A549 (cell line): ENCODE data around the gene PHEX. TPM values are rescaled to one million over a fixed set of nuclear protein-coding genes. Genes with fewer than 3 reads are reported as not detected.

Experiments used
- ATAC-seq, 2 experiments: fragments of 200-7000 bp in 1 of 2; fragments of >200 bp in 1 of 2; cut with Nextera tagmentation in 1 of 2; cut with Tn5 transposase in 1 of 2; 3 replicates each; pipeline versions ENCODE4 v1.8.0 to v1.9.1; 2018 to 2020; ENCODE audit warnings: mild to moderate bottlenecking in 1 of 2, moderate library complexity in 1 of 2
- CTCF ChIA-PET: fragments of 300-600 bp; sonication (Branson Sonifier 250); formaldehyde crosslinking; extraction: SDS; loops from one replicate; lab custom pipeline; 2021; ENCODE audit warnings: antibody characterized with exemption, inconsistent platforms; lab: Yijun Ruan, JAX
- POLR2A ChIA-PET: fragments of 350-600 bp; formaldehyde crosslinking; extraction: SDS; loops from one replicate; lab custom pipeline; 2021; ENCODE audit warnings: antibody characterized with exemption, inconsistent platforms; lab: Yijun Ruan, JAX
- DNase-seq, 2 experiments: peaks; one replicate each; pipeline versions ENCODE4 v3.0.0 to v3.0.0-alpha.2; 2011 to 2016; ENCODE audit warnings: low read depth in 1 of 2, low spot score in 1 of 2
- FAIRE-seq: peaks from 2 replicates; lab custom pipeline; 2011; peaks lifted over from hg19 to GRCh38; lab: Jason Lieb, UNC
- H3K27ac ChIP-seq, 2 experiments: fragments of >200 bp; sonication (Bioruptor Twin); formaldehyde crosslinking; 3 replicates each; pipeline ENCODE4 v1.5.1; 2016 to 2017
- H3K4me1 ChIP-seq: fragments of >200 bp; sonication (Bioruptor Twin); formaldehyde crosslinking; 3 replicates; pipeline ENCODE4 v1.6.1; 2016
- H3K4me2 ChIP-seq: fragments of >200 bp; sonication (Bioruptor Twin); formaldehyde crosslinking; 3 replicates; pipeline ENCODE4 v1.6.1; 2016
- H3K4me3 ChIP-seq: fragments of >200 bp; sonication (Bioruptor Twin); formaldehyde crosslinking; 3 replicates; pipeline ENCODE4 v1.5.1; 2016
- H3K9me3 ChIP-seq: fragments of >200 bp; sonication (Bioruptor Twin); formaldehyde crosslinking; 3 replicates; pipeline ENCODE4 v1.6.1; 2016
- ATOH8 ChIP-seq: fragments of 250-450 bp; sonication (Bioruptor Pico); IDR thresholded peaks from 2 replicates; pipeline ENCODE4 v1.5.0; 2020; ENCODE audit warnings: low read depth, mild to moderate bottlenecking, moderate library complexity
- CBX2 ChIP-seq: fragments of 200-600 bp; sonication (generic); IDR thresholded peaks from 2 replicates; pipeline ENCODE4 v1.6.1; 2016; ENCODE audit warnings: low read depth, mild to moderate bottlenecking, borderline replicate concordance
- CHD2 ChIP-seq: fragments of 150-350 bp; IDR thresholded peaks from 2 replicates; pipeline ENCODE4 v1.6.1; 2014; ENCODE audit warnings: low read length; ENCODE audit not compliant: partially characterized antibody
- CTCF ChIP-seq: fragments of >200 bp; sonication (Bioruptor Twin); formaldehyde crosslinking; IDR thresholded peaks from 3 replicates; pipeline ENCODE4 v1.5.1; 2016
- E2F6 ChIP-seq: IDR thresholded peaks from 2 replicates; pipeline ENCODE4 v1.6.1; 2012; ENCODE audit warnings: low read depth, borderline replicate concordance
- ELK1 ChIP-seq: fragments of 150-350 bp; IDR thresholded peaks from 2 replicates; pipeline ENCODE4 v1.6.1; 2014; ENCODE audit warnings: low read depth, mild to moderate bottlenecking, low read length
- FOSB ChIP-seq: fragments of 250-450 bp; sonication (Bioruptor Pico); IDR thresholded peaks from 2 replicates; pipeline ENCODE4 v1.5.0; 2020; ENCODE audit warnings: mild to moderate bottlenecking, moderate library complexity
- FOSL2 ChIP-seq, 2 experiments: fragments of 450-650 bp in 1 of 2; fragments of >200 bp in 1 of 2; sonication (Bioruptor Twin) in 1 of 2; formaldehyde crosslinking; IDR thresholded peaks; 2 replicates each; pipeline versions ENCODE4 v1.5.0 to v1.6.1; 2016 to 2020; ENCODE audit warnings: mild to moderate bottlenecking in 1 of 2, moderate library complexity in 1 of 2
- HOXB13 ChIP-seq: fragments of 250-450 bp; sonication (Bioruptor Pico); IDR thresholded peaks from 2 replicates; pipeline ENCODE4 v1.5.0; 2020; ENCODE audit warnings: low read depth, mild to moderate bottlenecking, moderate library complexity
- HOXB5 ChIP-seq: fragments of 250-450 bp; sonication (Bioruptor Pico); IDR thresholded peaks from 2 replicates; pipeline ENCODE4 v1.5.0; 2020; ENCODE audit warnings: mild to moderate bottlenecking, moderate library complexity
- JUNB ChIP-seq: fragments of >200 bp; sonication (Bioruptor Twin); formaldehyde crosslinking; IDR thresholded peaks from 2 replicates; pipeline ENCODE4 v1.6.1; 2016
- KDM5A ChIP-seq: fragments of 200-600 bp; sonication (generic); IDR thresholded peaks from 2 replicates; pipeline ENCODE4 v1.6.1; 2016; ENCODE audit warnings: antibody characterized with exemption, mild to moderate bottlenecking
- MAX ChIP-seq: IDR thresholded peaks from 2 replicates; pipeline ENCODE4 v1.6.1; 2012
- MYC ChIP-seq: IDR thresholded peaks from 2 replicates; pipeline ENCODE4 v1.6.1; 2012; ENCODE audit warnings: mild to moderate bottlenecking, inconsistent platforms, low read length, improper control_type of control experiment, borderline replicate concordance
- NFE2L2 ChIP-seq: fragments of 150-350 bp; conservative IDR thresholded peaks from 2 replicates; pipeline ENCODE4 v1.6.1; 2014; ENCODE audit warnings: low read length
- PBX3 ChIP-seq: IDR thresholded peaks from 2 replicates; pipeline ENCODE4 v1.6.1; 2012
- PHF8 ChIP-seq: fragments of 200-600 bp; sonication (generic); IDR thresholded peaks from 2 replicates; pipeline ENCODE4 v1.6.1; 2016; ENCODE audit warnings: low read depth, mild to moderate bottlenecking, antibody characterized with exemption, moderate library complexity, borderline replicate concordance
- RAD21 ChIP-seq, 2 experiments: fragments of >200 bp in 1 of 2; sonication (Bioruptor Twin) in 1 of 2; formaldehyde crosslinking in 1 of 2; IDR thresholded peaks in 1 of 2; conservative IDR thresholded peaks in 1 of 2; 2 replicates in 1 of 2; 3 replicates in 1 of 2; pipeline ENCODE4 v1.6.1; 2012 to 2018; ENCODE audit warnings: inconsistent platforms in 1 of 2
- RARB ChIP-seq: fragments of 250-450 bp; sonication (Bioruptor Pico); IDR thresholded peaks from 2 replicates; pipeline ENCODE4 v1.8.0; 2021; ENCODE audit warnings: mild to moderate bottlenecking, moderate library complexity
- RFX5 ChIP-seq: fragments of 450-650 bp; IDR thresholded peaks from 2 replicates; pipeline ENCODE4 v1.7.1; 2014; ENCODE audit warnings: antibody characterized with exemption, mild to moderate bottlenecking, moderate library complexity
- ZC3H11A ChIP-seq: fragments of 450-650 bp; IDR thresholded peaks from 2 replicates; pipeline ENCODE4 v1.6.1; 2014; ENCODE audit warnings: antibody characterized with exemption, mild to moderate bottlenecking
- ZFP36 ChIP-seq: fragments of 450-650 bp; IDR thresholded peaks from 2 replicates; pipeline ENCODE4 v1.6.1; 2014; ENCODE audit warnings: borderline replicate concordance; ENCODE audit not compliant: partially characterized antibody
- ZSCAN20 ChIP-seq: fragments of 250-450 bp; sonication (Bioruptor Pico); IDR thresholded peaks from 2 replicates; pipeline ENCODE4 v1.8.0; 2022; ENCODE audit warnings: mild to moderate bottlenecking, moderate library complexity
- WGBS: methylation state at CpG from one replicate; pipeline ENCODE4 v1.1.6; 2017; ENCODE audit errors: missing lambda C conversion rate; 5-methylcytosine and 5-hydroxymethylcytosine counted together
- polyA plus RNA-seq, 4 experiments: library from polyadenylated mRNA; depleted of rRNA in 3 of 4; stranded (reverse); fragments of >200 nt; fragmentation: RNase III in 1 of 4; extraction: RNeasy Plus Mini Kit Qiagen cat#74134 plus additional on column Dnase treatment in 1 of 4; gene quantifications; 2 replicates in 3 of 4; 3 replicates in 1 of 4; pipeline ENCODE4 v1.2.3, GENCODE V29; 2011 to 2017

The PHEX gene
- polyA plus RNA-seq, 2 of the 4 experiments (the other 2 are of a cell fraction) = 0.28 to 0.98 TPM

GRCh38 chrX:22037911-22038537, 5.9 kb downstream of the PHEX start:
- no peaks in the 10 kb centered on the region for H3K4me1 ChIP-seq
- no peaks in the 10 kb centered on the region for H3K9me3 ChIP-seq
- FAIRE-seq = peak; percentile 46
- no peak overlapping the region for H3K4me2 ChIP-seq
- WGBS = 84% methylated on average over 13 of the region's 13 CpGs
- no peak for TF ChIP-seq KDM5A
- TF ChIP-seq PBX3 = no peak
- no peak for TF ChIP-seq RARB (CRISPR knock-in tag)
- no peak for TF ChIP-seq RFX5
- TF ChIP-seq CHD2 = no peak
- no peak for TF ChIP-seq ATOH8
- no peak for TF ChIP-seq FOSL2 (IDR thresholded peaks at IDR 0.05)
- no peak for TF ChIP-seq FOSL2 (CRISPR knock-in tag; IDR thresholded peaks at IDR 0.05)
- no peak for TF ChIP-seq E2F6
- TF ChIP-seq MAX = no peak
- no peak for TF ChIP-seq JUNB
- no peak for ATAC-seq
- no peak overlapping the region for H3K27ac ChIP-seq
- CTCF ChIA-PET = no interaction called here
- POLR2A ChIA-PET = no interaction called here
- H3K4me3 ChIP-seq = no peak overlapping the region
- DNase-seq = no peak

GRCh38 chrX:22039541-22039940, 7.4 kb downstream of the PHEX start:
- WGBS = 79% methylated on average over 3 of the region's 6 CpGs
- ChIA-PET POLR2A (no interaction called here), CTCF (no interaction called here)
- DNase-seq (no peak), ATAC-seq (no peak), FAIRE-seq (no peak)
- TF ChIP-seq ZFP36 = no peak
- TF ChIP-seq CBX2 = no peak
- no peak for TF ChIP-seq ZSCAN20
- TF ChIP-seq PHF8 = no peak
- TF ChIP-seq HOXB13 (CRISPR knock-in tag) = no peak
- TF ChIP-seq ATOH8 = no peak
- TF ChIP-seq FOSB = no peak
- no peak for TF ChIP-seq ZC3H11A
- no peak for TF ChIP-seq HOXB5 (CRISPR knock-in tag)
- Histone ChIP-seq H3K9me3 (no peaks in the 10 kb centered on the region), H3K4me2 (no peak overlapping the region), H3K4me1 (no peaks in the 10 kb centered on the region), H3K27ac (no peak overlapping the region), H3K4me3 (no peak overlapping the region)

GRCh38 chrX:22040184-22040583, 8.1 kb downstream of the PHEX start:
- H3K4me2 ChIP-seq = no peak overlapping the region
- H3K27ac ChIP-seq = no peak overlapping the region
- DNase-seq = no peak
- FAIRE-seq = no peak
- no peaks in the 10 kb centered on the region for H3K9me3 ChIP-seq
- ChIA-PET CTCF (no interaction called here), POLR2A (no interaction called here)
- no peak overlapping the region for H3K4me3 ChIP-seq
- no peaks in the 10 kb centered on the region for H3K4me1 ChIP-seq
- ATAC-seq = no peak
- TF ChIP-seq ELK1 = no peak
- TF ChIP-seq MYC = no peak
- TF ChIP-seq NFE2L2 = no peak
- TF ChIP-seq CTCF = no peak
- no peak for TF ChIP-seq RAD21 (conservative IDR thresholded peaks at IDR 0.05 in 1 of 2, IDR thresholded peaks at IDR 0.05 in 1 of 2)
- TF ChIP-seq JUNB = no peak
- WGBS = 79% methylated on average over 2 of the region's 2 CpGs
